ENCODE results near the gene AGAP1.
"Not testable (repeated sequence)": the region's sequence is repeated elsewhere in the genome, so short reads cannot be mapped to it uniquely, and the experiment has no call there.

Gene AGAP1

GRCh38 chr2:236123716-236124115 is 629.9 kb downstream of the AGAP1 start:
- DNase-seq (ENCODE audit: low read depth in 2 of 2) = no peak

GRCh38 chr2:236124182-236124893 is 630.5 kb downstream of the AGAP1 start:
- DNase-seq (ENCODE audit: low read depth in 2 of 2) = no peak

- no peak for DNase-seq (ENCODE audit: low read depth in 2 of 2)
Measured at GRCh38 chr2:236125541-236125940, 631.7 kb downstream of the AGAP1 start.

GRCh38 chr2:236127010-236127409 is 633.2 kb downstream of the AGAP1 start:
- no peak for DNase-seq (ENCODE audit: low read depth in 2 of 2)

- no peak for DNase-seq (ENCODE audit: low read depth in 2 of 2)
Measured at GRCh38 chr2:236128321-236128720, 634.5 kb downstream of the AGAP1 start.

GRCh38 chr2:236129935-236130334 is 636.1 kb downstream of the AGAP1 start:
- no peak for DNase-seq (ENCODE audit: low read depth in 2 of 2)

GRCh38 chr2:236130349-236130998 is 636.6 kb downstream of the AGAP1 start:
- DNase-seq (ENCODE audit: low read depth in 2 of 2) = no peak

GRCh38 chr2:236131073-236131692 is 637.3 kb downstream of the AGAP1 start:
- DNase-seq (ENCODE audit: low read depth in 2 of 2) = no peak

GRCh38 chr2:236133410-236134012 is 639.7 kb downstream of the AGAP1 start:
- no peak for DNase-seq (ENCODE audit: low read depth in 2 of 2)

GRCh38 chr2:236136538-236136937 is 642.7 kb downstream of the AGAP1 start:
- DNase-seq (ENCODE audit: low read depth in 2 of 2) = no peak

GRCh38 chr2:236137066-236137465 is 643.2 kb downstream of the AGAP1 start:
- DNase-seq (ENCODE audit: low read depth in 2 of 2) = no peak

GRCh38 chr2:236141616-236142015 is 647.8 kb downstream of the AGAP1 start:
- DNase-seq (ENCODE audit: low read depth in 2 of 2) = not testable (repeated sequence)

GRCh38 chr2:236143811-236144210 is 650.0 kb downstream of the AGAP1 start:
- no peak for DNase-seq (ENCODE audit: low read depth in 2 of 2)

- no peak for DNase-seq (ENCODE audit: low read depth in 2 of 2)
Measured at GRCh38 chr2:236146436-236146835, 652.6 kb downstream of the AGAP1 start.

GRCh38 chr2:236155406-236155805 is 661.6 kb downstream of the AGAP1 start:
- no peak for DNase-seq (ENCODE audit: low read depth in 2 of 2)

GRCh38 chr2:236156095-236156859 is 662.4 kb downstream of the AGAP1 start:
- no peak for DNase-seq (ENCODE audit: low read depth in 2 of 2)

- DNase-seq (ENCODE audit: low read depth in 2 of 2) = no peak
Measured at GRCh38 chr2:236156860-236157194, 663.0 kb downstream of the AGAP1 start.

- DNase-seq (ENCODE audit: low read depth in 2 of 2) = no peak
Measured at GRCh38 chr2:236157366-236157765, 663.5 kb downstream of the AGAP1 start.

- DNase-seq (ENCODE audit: low read depth in 2 of 2) = no peak
Measured at GRCh38 chr2:236157815-236158498, 664.1 kb downstream of the AGAP1 start.

GRCh38 chr2:236158969-236159777 is 665.3 kb downstream of the AGAP1 start:
- DNase-seq (ENCODE audit: low read depth in 2 of 2) = no peak

- no peak for DNase-seq (ENCODE audit: low read depth in 2 of 2)
Measured at GRCh38 chr2:236159778-236160170, 665.9 kb downstream of the AGAP1 start.
